ENCODE data around the gene RNF167.

The RNF167 gene

GRCh38 chr17:4972752-4973151, 32.7 kb downstream of the RNF167 start:
- FAIRE-seq, result no peak
- DNase-seq (ENCODE audit: insufficient read length, low spot score), result no peak

- DNase-seq (ENCODE audit: insufficient read length, low spot score) (no peak), FAIRE-seq (no peak)
These were observed 33.4 kb downstream of the RNF167 start for GRCh38 chr17:4973256-4974114.

GRCh38 chr17:4974115-4974670, 34.1 kb downstream of the RNF167 start:
- DNase-seq (ENCODE audit: insufficient read length, low spot score) (no peak), FAIRE-seq (no peak)

GRCh38 chr17:4978726-4979125, 38.7 kb downstream of the RNF167 start:
- FAIRE-seq (no peak), DNase-seq (ENCODE audit: insufficient read length, low spot score) (no peak)

GRCh38 chr17:4980644-4981216, 40.7 kb downstream of the RNF167 start:
- FAIRE-seq, result peak; percentile 31
- DNase-seq (ENCODE audit: insufficient read length, low spot score), result peak; percentile 62

- FAIRE-seq (no peak), DNase-seq (ENCODE audit: insufficient read length, low spot score) (no peak)
These were observed 42.2 kb downstream of the RNF167 start for GRCh38 chr17:4982305-4982704.

GRCh38 chr17:4986403-4986802, 46.3 kb downstream of the RNF167 start:
- DNase-seq (ENCODE audit: insufficient read length, low spot score) (no peak), FAIRE-seq (no peak)

- peak; percentile 85 for DNase-seq (ENCODE audit: insufficient read length, low spot score)
- FAIRE-seq, result peak; percentile 89
These were observed 47.1 kb downstream of the RNF167 start, which contains the start of gene CAMTA2 for GRCh38 chr17:4986951-4987766. Gene CAMTA2 (minus strand): TSS chr17:4987675. CDS start chr17:4986222, 1,453 bp downstream.

- DNase-seq (ENCODE audit: insufficient read length, low spot score), result no peak
- no peak for FAIRE-seq
These were observed 47.9 kb downstream of the RNF167 start for GRCh38 chr17:4987767-4988567.

- FAIRE-seq, result no peak
- DNase-seq (ENCODE audit: insufficient read length, low spot score), result no peak
These were observed 54.1 kb downstream of the RNF167 start for GRCh38 chr17:4994081-4994595.
